Amniotic stem cell (primary cell): ENCODE data around the gene LARP1B.
"Not testable (repeated sequence)": the region's sequence is repeated elsewhere in the genome, so short reads cannot be mapped to it uniquely, and the experiment has no call there.

Experiments
- DNase-seq: peaks from one replicate; lab custom pipeline; 2025; lab: John Stamatoyannopoulos, UW

The LARP1B gene

DNA sequence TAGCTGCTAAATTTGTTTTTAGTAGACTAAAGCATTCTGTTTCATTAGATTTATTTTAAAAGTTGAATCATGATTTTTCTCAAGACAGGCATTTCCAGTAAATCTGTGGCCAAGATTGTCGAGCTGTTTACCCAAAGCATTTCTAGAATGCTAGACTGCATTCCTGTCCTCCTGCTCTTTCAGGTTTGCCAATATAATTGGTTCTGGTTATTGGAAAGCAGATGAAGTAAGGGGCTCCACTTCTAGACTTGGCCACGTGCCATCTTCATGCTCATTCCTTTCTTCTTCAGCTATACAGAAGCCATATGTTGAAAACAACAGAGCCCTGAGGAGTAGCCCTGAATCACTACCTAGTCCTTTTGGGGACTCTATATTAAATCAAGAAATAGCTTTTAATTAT is 164.0 kb downstream of the LARP1B start:
- DNase-seq = no peak

DNA sequence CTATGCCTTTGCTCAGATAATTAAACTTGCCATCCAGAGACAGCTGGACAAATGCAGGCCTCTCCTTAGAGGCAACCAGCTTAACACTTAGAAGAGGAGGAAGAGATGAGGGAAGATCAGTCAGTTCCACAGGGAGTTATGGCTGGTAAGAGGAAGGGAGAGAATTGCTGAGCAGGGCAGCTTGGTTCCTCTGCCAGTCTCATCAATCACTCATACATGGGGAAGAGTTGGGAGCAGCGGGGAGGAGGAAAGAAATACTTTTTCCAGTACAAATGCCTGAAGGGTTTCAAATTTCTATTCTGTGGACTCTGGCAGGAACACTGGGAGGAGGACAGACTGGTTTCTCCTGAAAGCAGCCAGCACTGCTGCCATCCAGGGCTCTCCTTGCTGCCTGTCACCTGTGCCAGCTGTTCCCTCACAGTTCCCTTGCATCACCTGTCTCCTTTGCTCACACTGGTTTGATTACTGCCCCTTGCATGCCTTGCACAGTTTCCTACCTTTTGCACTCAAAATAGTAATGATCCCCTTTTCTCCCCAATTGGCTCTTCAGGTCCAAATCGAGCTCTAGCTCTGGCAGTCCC is 167.0 kb downstream of the LARP1B start:
- DNase-seq = no peak

DNA sequence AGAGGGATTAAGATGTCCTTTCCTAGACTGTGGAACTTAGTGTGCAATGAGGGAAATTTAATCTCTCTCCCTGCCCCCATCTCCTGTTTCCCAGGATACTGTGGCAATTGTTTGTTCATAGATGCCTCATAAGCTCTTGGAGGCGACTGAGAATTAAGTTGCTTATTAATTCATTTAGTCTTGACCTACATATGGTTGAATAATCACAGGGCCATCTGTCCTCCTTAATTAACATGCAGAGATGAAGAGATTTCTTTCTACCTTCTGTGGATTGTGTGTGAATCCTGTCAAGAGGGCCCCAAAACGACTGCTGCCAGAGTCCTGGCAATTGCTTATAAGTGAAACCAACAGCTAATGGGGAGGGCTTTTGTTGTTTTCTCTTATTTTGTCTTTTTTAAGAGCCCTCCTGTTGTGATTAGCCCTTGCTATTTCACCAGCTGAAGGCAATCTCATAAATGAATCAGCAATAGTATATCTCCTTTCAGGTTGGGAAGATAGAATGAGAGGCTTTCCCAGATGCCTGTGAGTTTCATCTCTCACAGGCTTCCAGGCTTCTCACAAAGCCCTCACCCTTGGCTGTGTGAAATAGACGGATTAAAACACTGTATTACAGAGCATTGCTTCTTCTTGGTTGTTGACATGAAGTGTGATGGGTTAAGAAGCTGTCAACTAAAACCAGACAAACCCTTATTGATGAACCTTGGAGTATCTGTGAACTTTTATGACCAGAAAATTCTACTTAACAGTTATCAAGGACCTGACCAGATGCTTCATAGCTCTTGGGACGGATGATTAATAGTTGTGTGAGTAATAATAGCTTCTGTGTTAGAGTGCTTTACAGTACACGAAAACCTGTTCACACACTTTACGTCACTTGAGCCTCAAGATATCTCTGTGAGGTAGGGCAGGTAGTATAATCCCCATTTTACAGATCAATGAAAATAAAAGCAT is 168.0 kb downstream of the LARP1B start:
- no peak for DNase-seq

DNA sequence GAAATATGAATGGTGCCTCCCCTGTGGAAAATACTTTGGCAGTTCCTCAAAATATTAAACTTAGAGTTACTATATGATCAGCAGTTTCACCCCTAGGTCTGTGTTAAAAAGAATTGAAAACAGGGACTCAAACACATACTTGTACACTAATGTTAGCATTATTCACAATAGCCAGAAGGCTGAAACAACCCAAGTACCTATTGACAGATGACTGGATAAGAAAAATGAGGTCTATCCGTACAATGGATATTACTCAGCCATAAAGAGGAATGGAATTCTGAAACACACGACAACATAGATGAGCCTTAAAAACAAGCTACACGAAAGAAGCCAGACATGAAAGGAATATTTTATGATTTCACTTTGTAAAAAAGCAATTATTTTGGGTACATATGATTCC is 171.6 kb downstream of the LARP1B start:
- DNase-seq = no peak

DNA sequence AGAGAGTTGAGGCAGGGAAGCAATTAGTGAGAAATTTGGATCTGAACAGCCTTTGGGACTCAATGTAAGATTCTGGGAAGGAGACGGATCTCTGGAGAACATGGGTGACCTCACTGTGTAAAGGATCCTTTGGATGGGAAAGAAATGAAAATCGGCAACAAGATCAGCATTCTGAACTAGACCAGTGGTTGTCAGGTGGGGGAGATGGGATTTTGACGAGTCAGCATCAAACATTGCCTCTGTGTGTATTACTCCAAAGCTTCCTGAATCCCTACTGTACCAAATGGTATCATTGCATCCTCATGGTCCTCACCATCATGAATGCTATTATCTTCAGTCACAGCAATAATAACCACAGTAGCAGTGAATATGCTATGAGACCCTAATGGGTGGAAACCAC is 173.7 kb downstream of the LARP1B start:
- no peak for DNase-seq

DNA sequence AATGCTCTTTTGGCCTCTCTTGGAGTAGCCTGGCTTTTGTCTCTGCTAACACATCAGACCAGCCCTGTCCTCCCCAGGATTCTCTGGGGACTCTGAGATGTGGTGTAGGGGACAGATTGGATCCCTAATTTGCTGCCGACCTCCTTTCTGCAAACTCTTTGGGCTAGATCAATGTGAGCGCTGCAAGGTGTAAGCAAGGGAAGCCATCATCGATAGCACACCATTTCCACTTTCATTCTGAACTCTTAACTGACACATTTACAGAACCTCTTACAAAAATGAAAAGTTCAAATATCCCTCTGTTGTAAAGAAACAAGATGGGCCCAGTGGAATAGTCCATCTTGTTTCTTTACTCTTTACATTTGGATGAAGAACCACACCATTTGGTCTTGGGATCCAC is 179.9 kb downstream of the LARP1B start:
- no peak for DNase-seq

DNA sequence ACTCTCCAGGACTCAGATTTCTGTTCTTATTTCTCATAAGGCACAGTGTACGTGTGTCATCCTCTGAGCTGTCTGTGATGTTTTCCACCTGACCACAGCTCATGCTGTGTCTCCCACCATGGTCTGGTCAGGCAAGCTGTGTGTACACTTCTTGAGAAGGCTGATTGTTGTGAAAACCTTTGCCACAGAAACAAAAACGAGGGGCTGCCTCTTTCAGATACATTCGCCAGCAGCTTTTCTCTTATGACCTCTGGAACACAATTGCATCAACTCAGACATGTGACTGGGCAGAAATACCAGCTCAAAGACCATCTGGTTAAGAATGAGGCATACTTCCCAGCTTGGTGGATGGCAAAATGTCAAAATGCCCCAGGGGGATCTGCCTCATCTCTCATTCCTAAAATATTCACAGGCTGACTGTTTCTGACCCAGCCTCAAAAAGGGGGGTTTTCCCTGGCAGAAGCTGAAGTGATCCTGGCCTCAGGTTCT is 180.4 kb downstream of the LARP1B start:
- DNase-seq = peak; percentile 94

DNA sequence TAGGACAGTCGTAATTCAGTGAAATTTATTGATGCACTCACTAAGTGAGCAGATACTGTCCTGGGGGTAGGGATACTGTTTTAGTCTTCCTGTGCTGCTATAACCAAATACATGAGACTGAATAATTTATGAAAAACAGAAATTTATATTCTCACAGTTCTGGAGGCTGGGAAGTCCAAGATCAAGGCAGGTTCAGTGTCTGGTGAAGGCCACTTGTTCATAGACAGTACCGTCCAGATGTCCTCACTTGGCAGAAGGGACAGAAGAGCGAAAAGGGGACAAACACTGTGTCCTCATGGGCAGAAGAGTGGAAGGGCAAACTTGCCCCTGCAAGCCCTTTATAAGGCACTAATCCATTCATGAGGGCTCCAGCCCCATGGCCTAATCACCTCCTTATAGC is 180.9 kb downstream of the LARP1B start:
- DNase-seq = no peak

DNA sequence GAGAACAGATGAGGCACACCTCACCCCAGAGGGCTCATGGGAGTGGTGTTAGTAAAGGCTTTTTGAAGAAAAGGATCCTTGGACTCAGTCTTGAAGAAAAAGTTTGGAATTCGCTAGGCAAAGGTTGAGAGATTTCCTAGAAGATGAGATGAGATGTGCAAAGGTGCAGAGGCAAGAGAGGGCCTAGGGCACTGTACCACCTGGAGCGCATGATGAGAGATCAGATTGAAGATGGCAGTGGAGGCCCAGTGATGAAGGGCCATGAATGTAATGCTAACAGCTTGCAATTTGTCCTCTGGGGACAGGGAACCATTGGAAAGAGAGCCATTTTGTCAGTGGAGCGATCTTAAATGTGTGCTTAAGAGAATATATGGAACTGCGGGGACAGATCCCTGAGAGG is 181.5 kb downstream of the LARP1B start:
- DNase-seq = no peak

DNA sequence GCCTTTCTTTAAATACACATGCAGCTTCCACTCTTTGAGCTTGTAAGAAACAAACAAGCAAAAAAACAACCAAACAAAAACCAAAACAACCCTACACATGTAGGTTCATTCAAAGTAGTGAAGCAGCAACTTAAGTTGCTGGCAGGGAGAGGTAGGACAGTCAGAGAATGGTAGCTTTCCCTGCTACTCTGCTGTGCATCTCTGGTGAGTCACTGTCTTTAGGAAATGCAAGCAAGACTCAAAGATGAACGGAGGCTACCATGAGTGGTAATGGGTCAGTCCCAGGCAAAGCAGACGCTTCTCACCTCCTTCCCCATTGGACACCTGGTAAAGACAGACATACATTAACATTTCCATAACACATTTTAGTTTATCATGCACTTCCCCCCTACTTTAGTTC is 183.3 kb downstream of the LARP1B start:
- DNase-seq = no peak

DNA sequence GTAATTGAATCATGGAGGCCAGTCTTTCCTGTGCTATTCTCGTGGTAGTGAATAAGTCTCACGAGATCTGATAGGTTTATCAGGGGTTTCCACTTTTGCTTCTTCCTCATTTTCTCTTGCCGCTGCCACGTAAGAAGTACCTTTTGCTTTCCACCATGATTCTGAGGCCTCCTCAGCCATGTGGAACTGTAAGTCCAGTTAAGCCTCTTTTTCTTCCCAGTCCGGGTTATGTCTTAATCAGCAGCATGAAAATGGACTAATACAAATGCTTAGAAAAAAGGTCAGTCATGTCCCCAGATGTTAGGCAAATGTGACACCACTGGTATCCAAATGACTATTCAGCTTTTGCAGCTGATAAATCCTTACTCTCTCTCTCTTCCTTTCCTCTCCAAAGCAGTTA is 184.3 kb downstream of the LARP1B start:
- not testable (repeated sequence) for DNase-seq

DNA sequence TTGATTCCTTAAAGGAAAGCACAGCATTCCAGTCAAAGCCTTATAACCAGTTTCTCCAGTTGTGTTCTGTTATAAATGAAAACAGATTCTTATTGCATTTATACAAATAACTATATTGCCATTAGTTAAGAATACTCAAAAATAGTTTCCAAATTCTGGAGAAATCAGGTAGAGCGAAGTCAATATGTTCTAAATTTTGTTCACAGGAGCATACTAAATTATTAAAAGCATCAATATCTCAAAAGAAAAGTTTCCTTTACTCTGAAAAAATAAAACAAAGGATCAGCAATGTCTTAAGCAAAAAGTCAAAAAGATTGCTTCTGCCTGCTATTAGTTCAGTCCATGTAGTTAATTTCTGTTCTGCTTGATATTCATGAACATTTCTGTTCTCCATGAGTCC is 186.8 kb downstream of the LARP1B start:
- DNase-seq = no peak

DNA sequence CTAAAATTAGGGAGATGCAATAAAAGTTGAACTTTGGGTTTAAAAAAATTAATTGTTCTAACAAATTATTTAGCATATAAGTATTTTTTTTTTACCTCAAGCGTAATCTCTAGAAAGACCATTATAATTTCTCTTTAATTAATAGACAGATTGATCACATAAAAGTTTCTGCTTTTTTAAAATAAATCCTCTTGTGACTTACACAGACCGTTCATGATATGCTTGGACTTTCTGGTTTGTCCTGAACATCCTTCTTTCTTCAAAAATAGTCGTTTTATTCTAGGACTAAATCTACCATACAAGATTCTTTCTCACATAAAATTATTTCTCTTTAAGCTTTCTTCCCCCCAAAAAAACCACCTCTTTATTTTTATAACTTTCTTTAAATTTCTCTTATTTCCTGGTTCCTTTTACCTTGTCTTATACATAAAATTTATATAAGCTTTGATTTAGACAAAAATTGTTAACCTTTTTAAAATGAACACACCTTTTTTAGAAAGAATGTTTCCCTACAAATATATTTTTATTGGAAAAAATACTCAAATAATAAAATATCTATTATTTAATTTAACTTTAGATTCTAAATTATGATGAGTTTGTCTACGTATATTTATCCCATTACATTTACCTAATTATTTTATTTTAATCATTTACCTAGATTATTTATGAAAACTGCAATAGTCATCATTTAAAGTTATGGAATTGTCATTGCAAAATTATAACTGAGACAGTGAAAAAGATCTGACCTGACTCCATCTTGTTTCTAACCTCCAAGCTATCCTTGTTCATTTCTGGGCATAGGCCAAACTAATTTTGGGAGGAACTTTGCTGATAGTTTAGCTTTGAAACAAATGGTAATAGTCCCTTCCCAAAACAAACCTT is 188.9 kb downstream of the LARP1B start:
- no peak for DNase-seq

DNA sequence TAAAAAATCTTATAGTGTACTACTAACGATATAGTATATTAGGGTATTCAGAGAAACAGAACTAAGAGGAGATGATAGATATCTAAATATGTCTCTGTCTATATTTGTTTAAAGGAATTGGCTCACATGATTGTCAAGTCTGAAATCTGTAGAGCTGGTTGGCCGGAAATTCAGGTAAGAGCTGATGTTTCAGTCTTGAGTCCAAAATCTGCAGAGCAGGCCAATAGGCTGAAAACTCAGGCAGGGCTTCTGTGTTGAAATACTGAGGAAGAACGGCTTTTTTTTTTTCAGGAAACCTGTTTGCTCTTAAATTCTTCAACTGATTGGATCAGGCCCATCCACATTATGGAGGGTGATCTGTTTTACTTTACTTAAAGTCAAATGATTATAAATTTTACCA is 194.8 kb downstream of the LARP1B start:
- DNase-seq = no peak

DNA sequence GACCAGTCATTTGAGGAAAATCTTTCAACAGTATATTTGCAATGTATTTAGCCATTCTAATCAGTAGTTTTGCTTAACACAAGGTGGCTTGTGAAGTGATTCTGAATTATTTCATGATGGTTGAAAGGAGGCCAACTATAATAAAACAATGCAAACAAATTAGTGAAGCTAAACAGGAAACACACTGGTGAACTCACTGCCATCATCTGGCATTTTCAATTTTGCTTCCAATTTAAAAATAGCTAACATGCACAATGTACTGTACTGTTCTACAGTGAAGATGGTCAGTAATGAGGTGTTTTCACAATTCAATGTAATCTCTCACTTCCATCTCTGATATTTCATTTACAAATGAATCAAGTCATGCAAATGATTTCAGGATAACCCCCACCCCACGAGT is 195.4 kb downstream of the LARP1B start:
- no peak for DNase-seq

DNA sequence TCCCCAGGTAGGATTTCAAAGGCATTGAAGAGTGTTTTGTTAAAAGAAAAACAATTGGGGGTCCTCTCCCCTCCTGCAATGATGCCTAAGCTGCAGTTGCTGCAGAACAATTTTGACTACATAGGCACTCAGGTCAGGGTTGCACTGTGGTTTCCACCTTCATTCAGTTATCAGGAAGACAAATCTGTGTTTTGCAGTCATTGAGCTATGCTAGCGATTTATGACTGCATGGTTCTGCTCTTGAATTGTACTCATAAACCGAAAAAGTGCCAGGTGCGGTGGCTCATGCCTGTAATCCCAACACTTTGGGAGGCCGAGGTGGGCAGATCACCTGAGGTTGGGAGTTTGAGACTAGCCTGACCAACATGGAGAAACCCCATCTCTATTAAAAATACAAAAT is 197.1 kb downstream of the LARP1B start:
- not testable (repeated sequence) for DNase-seq

DNA sequence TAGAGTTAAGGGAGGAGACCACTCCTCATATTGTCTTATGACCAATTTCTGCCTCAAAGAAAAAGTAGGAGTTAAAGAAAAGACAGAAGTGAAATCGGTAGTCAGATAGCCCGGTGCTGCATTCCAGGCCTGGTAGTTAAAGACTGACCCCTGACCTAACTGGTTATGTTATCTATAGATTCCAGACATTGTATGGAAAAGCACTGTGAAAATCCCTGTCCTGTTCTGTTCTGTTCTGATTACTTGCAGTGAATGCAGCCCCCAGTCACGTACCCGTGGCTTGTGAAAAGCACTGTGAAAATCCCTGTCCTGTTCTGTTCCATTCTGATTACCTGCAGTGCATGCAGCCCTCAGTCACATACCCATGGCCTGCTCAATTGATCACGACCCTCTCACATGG is 198.8 kb downstream of the LARP1B start:
- not testable (repeated sequence) for DNase-seq
